ENCODE results near the gene SPEN. TPM values are rescaled to one million over a fixed set of nuclear protein-coding genes. Genes with fewer than 3 reads are reported as not detected.

The SPEN gene
- total RNA-seq, 1 experiment from 2014 or later: 46.4 TPM

DNA sequence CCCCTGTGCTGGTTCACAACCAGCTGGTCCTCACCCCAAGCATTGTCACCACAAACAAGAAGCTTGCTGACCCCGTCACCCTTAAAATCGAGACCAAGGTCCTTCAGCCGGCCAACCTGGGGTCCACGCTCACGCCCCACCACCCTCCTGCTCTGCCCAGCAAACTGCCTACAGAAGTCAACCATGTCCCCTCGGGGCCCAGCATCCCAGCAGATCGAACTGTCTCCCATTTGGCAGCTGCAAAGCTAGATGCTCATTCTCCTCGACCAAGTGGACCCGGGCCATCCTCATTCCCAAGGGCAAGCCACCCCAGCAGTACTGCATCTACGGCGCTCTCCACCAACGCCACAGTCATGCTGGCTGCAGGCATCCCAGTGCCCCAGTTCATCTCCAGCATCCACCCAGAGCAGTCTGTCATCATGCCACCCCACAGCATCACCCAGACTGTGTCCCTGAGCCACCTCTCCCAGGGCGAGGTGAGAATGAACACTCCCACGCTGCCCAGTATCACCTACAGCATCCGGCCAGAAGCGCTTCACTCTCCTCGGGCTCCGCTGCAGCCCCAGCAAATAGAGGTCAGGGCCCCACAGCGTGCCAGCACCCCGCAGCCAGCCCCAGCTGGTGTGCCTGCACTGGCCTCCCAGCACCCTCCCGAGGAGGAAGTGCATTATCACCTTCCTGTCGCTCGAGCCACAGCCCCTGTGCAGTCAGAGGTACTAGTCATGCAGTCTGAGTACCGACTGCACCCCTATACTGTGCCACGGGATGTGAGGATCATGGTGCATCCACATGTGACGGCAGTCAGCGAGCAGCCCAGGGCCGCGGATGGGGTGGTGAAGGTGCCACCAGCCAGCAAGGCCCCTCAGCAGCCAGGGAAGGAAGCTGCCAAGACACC lies 87.8 kb downstream of the SPEN start:
- no peak overlapping the region for H3K4me3 ChIP-seq (ENCODE audit: low read depth, low read length)
- H3K36me3 ChIP-seq (ENCODE audit: control insufficient read depth, insufficient read depth, low read length): no peaks in the 10 kb centered on the region; the same call in 1 of the 2 replicates
- ChIA-PET CTCF (interaction anchor here (0.5 kb wide), 1 partner anchor 119 kb away, joined by 5 read pairs; no protein-coding TSS in a partner anchor), POLR2A (no interaction called here)
- no peak for DNase-seq
- Mint-ChIP-seq H3K27me3 (ENCODE audit: insufficient read depth, unreplicated experiment) (no peaks in the 10 kb centered on the region), H3K4me1 (ENCODE audit: low read depth, unreplicated experiment) (no peaks in the 10 kb centered on the region), H3K9me3 (ENCODE audit: unreplicated experiment) (no peaks in the 10 kb centered on the region), H3K36me3 (ENCODE audit: insufficient read depth, unreplicated experiment) (peaks cover 91% of the 10 kb centered on the region), H3K27ac (ENCODE audit: unreplicated experiment) (no peak overlapping the region), H3K4me3 (ENCODE audit: unreplicated experiment) (no peak overlapping the region)
- H3K4me1 ChIP-seq: no peaks in the 10 kb centered on the region
- intact Hi-C loops (cut with micrococcal nuclease; ENCODE audit: unreplicated experiment): no loop called here
- TF ChIP-seq CTCF (IDR thresholded peaks at IDR 0.05; ENCODE audit: insufficient read depth in 1 of 2, low read depth in 1 of 2, low read length in 1 of 2, severe bottlenecking in 1 of 2, unreplicated experiment in 1 of 2): no peak
- no peaks in the 10 kb centered on the region for H3K27me3 ChIP-seq (replicated peaks; ENCODE audit: control insufficient read depth, insufficient read depth, low read length)
- no peaks in the 10 kb centered on the region for H3K9me3 ChIP-seq
- BruUV-seq (replicated peaks): no TSS peak

DNA sequence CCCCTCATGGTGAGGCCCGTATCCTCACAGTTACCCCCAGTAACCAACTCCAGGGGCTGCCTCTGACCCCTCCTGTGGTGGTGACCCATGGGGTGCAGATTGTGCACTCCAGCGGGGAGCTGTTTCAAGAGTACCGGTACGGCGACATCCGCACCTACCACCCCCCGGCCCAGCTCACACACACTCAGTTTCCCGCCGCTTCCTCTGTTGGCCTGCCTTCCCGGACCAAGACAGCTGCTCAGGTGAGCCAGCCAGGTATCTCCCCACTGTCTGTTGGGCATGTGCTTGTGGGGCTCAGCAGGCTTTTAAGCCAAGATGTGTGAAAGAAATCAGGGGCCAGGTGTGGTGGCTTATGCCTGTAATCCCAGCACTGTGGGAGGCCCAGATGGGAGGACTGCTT lies 88.5 kb downstream of the SPEN start:
- peaks cover 91% of the 10 kb centered on the region for H3K36me3 Mint-ChIP-seq (ENCODE audit: insufficient read depth, unreplicated experiment)
- H3K4me1 Mint-ChIP-seq (ENCODE audit: low read depth, unreplicated experiment): no peaks in the 10 kb centered on the region
- no peaks in the 10 kb centered on the region for H3K27me3 ChIP-seq (replicated peaks; ENCODE audit: control insufficient read depth, insufficient read depth, low read length)
- ChIA-PET POLR2A (no interaction called here), CTCF (interaction anchor here (0.5 kb wide), 1 partner anchor 120 kb away, joined by 5 read pairs; no protein-coding TSS in a partner anchor)
- no peaks in the 10 kb centered on the region for H3K4me1 ChIP-seq
- BruUV-seq (replicated peaks): no TSS peak
- H3K4me3 ChIP-seq (ENCODE audit: low read depth, low read length): no peak overlapping the region
- H3K27ac Mint-ChIP-seq (ENCODE audit: unreplicated experiment): no peak overlapping the region
- H3K4me3 Mint-ChIP-seq (ENCODE audit: unreplicated experiment): no peak overlapping the region
- H3K9me3 ChIP-seq: no peaks in the 10 kb centered on the region
- no peaks in the 10 kb centered on the region for H3K9me3 Mint-ChIP-seq (ENCODE audit: unreplicated experiment)
- DNase-seq: no peak
- TF ChIP-seq CTCF (IDR thresholded peaks at IDR 0.05; ENCODE audit: insufficient read depth in 1 of 2, low read depth in 1 of 2, low read length in 1 of 2, severe bottlenecking in 1 of 2, unreplicated experiment in 1 of 2): no peak
- no peaks in the 10 kb centered on the region for H3K27me3 Mint-ChIP-seq (ENCODE audit: insufficient read depth, unreplicated experiment)
- no peaks in the 10 kb centered on the region; the same call in 1 of the 2 replicates for H3K36me3 ChIP-seq (ENCODE audit: control insufficient read depth, insufficient read depth, low read length)
- intact Hi-C loops (cut with micrococcal nuclease; ENCODE audit: unreplicated experiment): no loop called here

- no peaks in the 10 kb centered on the region for H3K27me3 Mint-ChIP-seq (ENCODE audit: insufficient read depth, unreplicated experiment)
- BruUV-seq (replicated peaks): no TSS peak
These were observed 89.6 kb downstream of the SPEN start for GRCh38 chr1:15937146-15937545.

More at GRCh38 chr1:15937146-15937545, 89.6 kb downstream of the SPEN start:
- Mint-ChIP-seq H3K4me1 (ENCODE audit: low read depth, unreplicated experiment) (no peaks in the 10 kb centered on the region), H3K9me3 (ENCODE audit: unreplicated experiment) (no peaks in the 10 kb centered on the region), H3K4me3 (ENCODE audit: unreplicated experiment) (no peak overlapping the region), H3K27ac (ENCODE audit: unreplicated experiment) (peak overlapping the region; percentile 79), H3K36me3 (ENCODE audit: insufficient read depth, unreplicated experiment) (peaks cover 92% of the 10 kb centered on the region)
- Histone ChIP-seq H3K27me3 (replicated peaks; ENCODE audit: control insufficient read depth, insufficient read depth, low read length) (no peaks in the 10 kb centered on the region), H3K4me3 (ENCODE audit: low read depth, low read length) (no peak overlapping the region), H3K4me1 (no peaks in the 10 kb centered on the region), H3K36me3 (ENCODE audit: control insufficient read depth, insufficient read depth, low read length) (no peaks in the 10 kb centered on the region; the same call in 1 of the 2 replicates), H3K9me3 (no peaks in the 10 kb centered on the region)
- ChIA-PET POLR2A (no interaction called here), CTCF (interaction anchor here (0.6 to 0.8 kb wide), 3 partner anchors 121 to 195 kb away, joined by 3 to 6 read pairs (median 4); partner anchors contain the start of gene TMEM82)
- no peak for TF ChIP-seq CTCF (IDR thresholded peaks at IDR 0.05; ENCODE audit: insufficient read depth in 1 of 2, low read depth in 1 of 2, low read length in 1 of 2, severe bottlenecking in 1 of 2, unreplicated experiment in 1 of 2)
- intact Hi-C loops (cut with micrococcal nuclease; ENCODE audit: unreplicated experiment): no loop called here
- DNase-seq: no peak
